GM18951 (cell line): Measurements from ENCODE around the gene TEX54.
A peak's percentile ranks its signal among the peaks of the same experiment; 100 is the strongest.
"Not testable (repeated sequence)": the region's sequence is repeated elsewhere in the genome, so short reads cannot be mapped to it uniquely, and the experiment has no call there.

Experiments
- POLR2A ChIP-seq: IDR thresholded peaks from 4 replicates; pipeline ENCODE4 v1.6.1; 2011; ENCODE audit warnings: mild to moderate bottlenecking; ENCODE audit not compliant: insufficient read length, insufficient read depth; ENCODE audit errors: extremely low read depth
- in situ Hi-C: fragments of 300-500 bp; cut with MboI; formaldehyde crosslinking; loops from one replicate; pipeline ENCODE4 v1.12.0; 2022; ENCODE audit warnings: low sequenced_read_pairs, mixed read lengths, inconsistent platforms; ENCODE audit not compliant: unreplicated experiment

The TEX54 gene

GRCh38 chr11:62840721-62841360, 8.2 kb upstream of the TEX54 start:
- in situ Hi-C loops = not testable (repeated sequence)
- peak; percentile 83 for TF ChIP-seq POLR2A

GRCh38 chr11:62839050-62839945, 6.7 kb upstream of the TEX54 start, which contains the start of gene WDR74:
WDR74 (minus strand) TSS chr11:62839590; CDS start chr11:62839570, 20 bp downstream.
- peak; percentile 93 for TF ChIP-seq POLR2A
- in situ Hi-C loops = no loop called here

- no peak for TF ChIP-seq POLR2A
- in situ Hi-C loops = no loop called here
Observed at GRCh38 chr11:62835336-62835735, 2.7 kb upstream of the TEX54 start.

GRCh38 chr11:62831520-62832335, 913 bp downstream of the TEX54 start, which contains the start of gene STX5:
STX5 (minus strand) TSS chr11:62832051; CDS start chr11:62831243, 808 bp downstream.
- in situ Hi-C loops = no loop called here
- peak; percentile 74 for TF ChIP-seq POLR2A

- TF ChIP-seq POLR2A = no peak
- in situ Hi-C loops = no loop called here
Observed at GRCh38 chr11:62830904-62831519, 1.6 kb downstream of the TEX54 start.

GRCh38 chr11:62828130-62828529, 4.5 kb downstream of the TEX54 start:
- in situ Hi-C loops = not testable (repeated sequence)

- TF ChIP-seq POLR2A = no peak
Observed at GRCh38 chr11:62823677-62824076, 9.0 kb downstream of the TEX54 start.

GRCh38 chr11:62817129-62817528, 15.5 kb downstream of the TEX54 start:
- in situ Hi-C loops = no loop called here
- no peak for TF ChIP-seq POLR2A

More at GRCh38 chr11:62823677-62824076, 9.0 kb downstream of the TEX54 start:
- in situ Hi-C loops = no loop called here

- in situ Hi-C loops = no loop called here
- TF ChIP-seq POLR2A = no peak
Observed at GRCh38 chr11:62816557-62816956, 16.1 kb downstream of the TEX54 start.

GRCh38 chr11:62811659-62812058, 21.0 kb downstream of the TEX54 start:
- TF ChIP-seq POLR2A = no peak
- in situ Hi-C loops = no loop called here

- TF ChIP-seq POLR2A = no peak
- in situ Hi-C loops = no loop called here
Observed at GRCh38 chr11:62810748-62811147, 21.9 kb downstream of the TEX54 start.

- no peak for TF ChIP-seq POLR2A
- in situ Hi-C loops = no loop called here
Observed at GRCh38 chr11:62806611-62807121, 26.0 kb downstream of the TEX54 start.
